WI38 (cell line): Measurements from ENCODE around the gene RALGAPA2.

Experiments used
- H3K4me3 ChIP-seq: 2 replicates; pipeline ENCODE4 v1.5.1; 2011; ENCODE audit warnings: low read depth, mild to moderate bottlenecking, control low read depth, low read length
- TF ChIP-seq, protein P1 (sequence below): IDR thresholded peaks from 2 replicates; pipeline ENCODE4 v1.5.1; 2012; ENCODE audit warnings: low read depth, mild to moderate bottlenecking, control low read depth, low read length

RALGAPA2 gene

DNA sequence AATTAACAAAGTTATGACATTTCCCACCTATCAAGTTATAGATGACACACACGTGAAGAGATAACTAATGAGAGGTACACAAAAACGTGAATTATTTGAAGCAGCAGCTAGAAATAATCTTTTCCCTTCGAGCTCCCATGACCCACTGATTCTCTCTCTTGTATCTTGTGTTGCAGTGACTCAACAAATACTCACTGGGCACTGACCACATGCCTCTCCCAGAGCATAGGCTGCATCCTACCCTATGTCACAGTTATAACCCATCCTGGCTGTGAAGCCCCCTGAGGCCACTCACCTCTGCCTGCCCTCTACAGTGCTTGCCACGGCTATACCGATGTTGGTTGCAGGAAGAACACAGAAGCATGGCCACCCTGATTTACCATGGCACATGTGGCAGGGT lies 252.7 kb downstream of the RALGAPA2 start:
- no peak overlapping the region for H3K4me3 ChIP-seq
- TF ChIP-seq, protein P1, sequence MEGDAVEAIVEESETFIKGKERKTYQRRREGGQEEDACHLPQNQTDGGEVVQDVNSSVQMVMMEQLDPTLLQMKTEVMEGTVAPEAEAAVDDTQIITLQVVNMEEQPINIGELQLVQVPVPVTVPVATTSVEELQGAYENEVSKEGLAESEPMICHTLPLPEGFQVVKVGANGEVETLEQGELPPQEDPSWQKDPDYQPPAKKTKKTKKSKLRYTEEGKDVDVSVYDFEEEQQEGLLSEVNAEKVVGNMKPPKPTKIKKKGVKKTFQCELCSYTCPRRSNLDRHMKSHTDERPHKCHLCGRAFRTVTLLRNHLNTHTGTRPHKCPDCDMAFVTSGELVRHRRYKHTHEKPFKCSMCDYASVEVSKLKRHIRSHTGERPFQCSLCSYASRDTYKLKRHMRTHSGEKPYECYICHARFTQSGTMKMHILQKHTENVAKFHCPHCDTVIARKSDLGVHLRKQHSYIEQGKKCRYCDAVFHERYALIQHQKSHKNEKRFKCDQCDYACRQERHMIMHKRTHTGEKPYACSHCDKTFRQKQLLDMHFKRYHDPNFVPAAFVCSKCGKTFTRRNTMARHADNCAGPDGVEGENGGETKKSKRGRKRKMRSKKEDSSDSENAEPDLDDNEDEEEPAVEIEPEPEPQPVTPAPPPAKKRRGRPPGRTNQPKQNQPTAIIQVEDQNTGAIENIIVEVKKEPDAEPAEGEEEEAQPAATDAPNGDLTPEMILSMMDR: no peak

- TF ChIP-seq, protein P1: no peak
- no peak overlapping the region for H3K4me3 ChIP-seq
Observed at GRCh38 chr20:20457392-20458126, 254.9 kb downstream of the RALGAPA2 start.

DNA sequence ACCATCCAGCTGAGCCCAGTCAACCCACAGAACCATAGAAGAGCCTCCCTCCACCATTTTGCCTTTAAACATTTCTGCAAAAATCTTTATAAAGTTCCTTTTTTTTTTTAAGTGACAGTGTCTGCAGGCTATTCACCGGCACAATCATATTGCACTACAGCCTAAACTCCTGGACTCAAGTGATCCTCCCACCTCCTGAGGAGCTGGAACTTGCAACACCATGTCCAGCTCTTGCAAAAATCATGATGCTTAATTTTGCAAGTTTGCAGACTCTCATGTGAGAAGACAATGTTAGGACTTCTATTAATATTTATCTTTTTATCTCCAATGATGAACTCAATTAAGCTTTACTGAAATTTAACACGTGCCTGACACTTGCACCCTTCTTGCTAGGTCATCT lies 255.7 kb downstream of the RALGAPA2 start:
- TF ChIP-seq, protein P1: no peak
- H3K4me3 ChIP-seq: no peak overlapping the region

GRCh38 chr20:20455926-20456325 lies 256.5 kb downstream of the RALGAPA2 start:
- TF ChIP-seq, protein P1: no peak
- no peak overlapping the region for H3K4me3 ChIP-seq

- H3K4me3 ChIP-seq: no peak overlapping the region
Observed at GRCh38 chr20:20454850-20455627, 257.4 kb downstream of the RALGAPA2 start.

DNA sequence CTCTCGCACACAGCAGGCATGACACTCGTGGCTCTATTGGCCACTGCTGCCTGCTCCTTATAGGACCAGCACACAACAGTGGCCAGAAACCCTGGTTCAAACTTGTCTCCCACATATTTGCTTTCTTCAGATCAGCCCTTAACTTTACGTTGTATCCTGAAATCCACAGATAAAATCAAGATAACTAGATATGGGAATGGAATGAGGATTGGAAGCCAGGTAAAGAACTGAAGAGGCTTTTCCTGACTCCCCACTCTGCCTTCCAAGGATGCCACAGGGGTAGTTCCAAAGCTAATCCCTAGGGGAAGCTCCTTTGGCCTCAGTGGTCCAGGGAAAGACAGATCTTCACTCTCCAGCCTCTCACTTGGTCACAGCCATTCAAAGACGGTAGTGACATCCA lies 258.1 kb downstream of the RALGAPA2 start:
- no peak overlapping the region for H3K4me3 ChIP-seq
- TF ChIP-seq, protein P1: no peak

More at GRCh38 chr20:20454850-20455627, 257.4 kb downstream of the RALGAPA2 start:
- TF ChIP-seq, protein P1: no peak

DNA sequence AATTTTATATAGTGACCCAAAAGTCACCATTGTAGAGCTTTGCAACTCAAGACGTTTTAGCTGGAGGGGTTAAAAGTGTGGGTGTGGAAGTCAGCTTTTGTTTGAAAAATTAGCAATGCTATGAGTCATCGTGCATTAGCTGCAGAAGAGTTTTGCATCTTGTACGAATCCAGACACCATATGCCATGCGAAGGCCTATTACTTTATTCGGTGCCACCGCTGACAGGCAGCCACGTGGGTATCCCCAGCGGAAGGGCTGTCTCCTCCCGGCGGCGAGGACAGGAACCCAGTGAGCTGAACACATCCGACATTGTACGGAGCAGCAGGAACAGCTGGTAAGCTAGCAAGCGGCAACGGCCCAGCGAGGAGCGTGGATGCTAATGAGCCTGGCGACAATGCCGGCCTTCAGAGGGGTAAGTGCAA lies 260.2 kb downstream of the RALGAPA2 start:
- peak overlapping the region; percentile 4; the same call in 1 of the 2 replicates for H3K4me3 ChIP-seq
- TF ChIP-seq, protein P1: no peak
